Effector CD8-positive, alpha-beta T cell (primary cell): ENCODE results near the gene CLCNKB.

Experiments used
- DNase-seq: peaks from one replicate; lab custom pipeline; 2025; lab: John Stamatoyannopoulos, UW

The CLCNKB gene

GRCh38 chr1:16076031-16076864 lies 32.7 kb downstream of the CLCNKB start:
- no peak for DNase-seq

- DNase-seq = no peak
Observed at GRCh38 chr1:16076865-16077238, 33.3 kb downstream of the CLCNKB start.

GRCh38 chr1:16077406-16078245 lies 34.0 kb downstream of the CLCNKB start:
- DNase-seq = no peak

GRCh38 chr1:16078925-16079656 lies 35.5 kb downstream of the CLCNKB start:
- DNase-seq = peak; percentile 46

- no peak for DNase-seq
Observed at GRCh38 chr1:16080422-16081150, 37.0 kb downstream of the CLCNKB start.

GRCh38 chr1:16081636-16082035 lies 38.1 kb downstream of the CLCNKB start:
- DNase-seq = no peak

DNA sequence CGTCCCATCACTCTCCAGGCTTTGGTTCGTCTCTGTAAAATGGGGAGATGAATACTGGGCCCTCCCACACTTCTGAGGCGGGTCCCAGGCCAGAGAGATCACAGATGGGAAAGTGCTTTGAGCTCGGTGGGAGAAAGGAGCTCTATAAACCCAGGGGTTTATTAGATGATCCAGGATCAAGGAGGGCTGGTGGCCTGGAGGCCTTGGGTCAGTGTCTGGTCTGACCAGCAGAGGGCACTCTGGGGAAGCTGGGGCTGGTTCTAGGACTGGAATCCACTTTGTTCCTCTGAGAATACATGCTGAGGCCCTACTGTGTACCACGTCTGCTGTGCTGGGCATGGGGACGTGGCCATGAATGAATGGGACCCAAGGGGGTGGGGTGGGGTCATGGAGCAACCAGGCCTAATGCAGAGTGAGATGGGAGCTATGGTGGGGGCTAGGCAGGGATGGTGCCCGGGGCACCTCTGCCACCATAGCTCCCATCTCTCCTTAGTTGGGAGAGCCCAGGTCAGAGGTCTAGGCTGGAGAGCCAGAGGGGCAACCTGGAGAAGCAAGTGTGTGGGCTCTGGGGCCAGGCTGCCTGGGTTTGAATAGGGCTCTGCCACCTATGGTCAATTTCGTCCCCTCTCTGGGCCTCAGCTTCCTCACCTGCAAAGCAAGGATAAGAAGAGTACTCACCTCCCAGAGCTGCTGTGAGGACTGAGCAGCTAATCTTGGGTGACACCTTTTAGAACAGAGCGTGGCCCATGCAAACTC lies 38.9 kb downstream of the CLCNKB start:
- DNase-seq = peak; percentile 24

DNA sequence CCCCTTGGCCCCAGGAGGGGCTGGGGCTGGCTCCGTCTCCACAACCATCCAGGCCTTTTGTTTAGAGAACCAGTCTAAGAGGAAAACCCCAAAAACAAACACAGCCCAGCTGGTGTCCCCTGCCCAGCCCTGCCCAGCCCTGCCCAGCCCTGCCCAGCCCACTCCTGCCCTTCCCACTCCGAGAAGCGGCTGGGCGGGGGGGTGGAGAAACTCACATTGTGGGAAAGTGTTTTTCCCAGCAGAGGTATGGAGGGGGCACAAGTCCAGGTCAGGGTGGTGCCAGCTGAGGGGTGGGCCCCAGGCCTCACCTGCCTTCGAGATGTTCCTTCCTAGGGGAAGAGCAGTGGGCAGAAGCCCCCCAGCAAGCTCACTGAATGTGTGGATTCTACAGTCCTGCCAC lies 39.9 kb downstream of the CLCNKB start:
- DNase-seq = no peak

GRCh38 chr1:16085522-16085921 lies 41.9 kb downstream of the CLCNKB start:
- no peak for DNase-seq

DNA sequence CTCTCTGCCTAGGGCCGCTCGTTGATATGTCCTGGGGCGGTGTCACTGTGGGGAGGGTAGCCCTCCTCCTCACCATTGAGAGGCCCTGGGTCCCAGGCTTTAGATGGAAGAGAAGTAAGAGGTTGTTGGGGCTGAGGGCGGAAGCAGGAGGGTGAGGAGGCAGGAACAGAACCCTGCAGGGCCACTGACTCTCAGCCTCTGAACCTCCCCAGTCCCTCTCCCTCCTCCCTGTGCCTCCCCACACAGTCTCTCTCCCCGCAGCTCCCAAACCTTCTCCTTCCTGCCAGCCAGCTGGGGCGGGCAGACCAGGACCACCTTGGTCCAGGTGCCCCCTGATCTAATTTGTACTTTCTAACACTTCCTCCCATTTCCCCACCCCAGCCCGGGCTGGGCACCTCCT lies 44.2 kb downstream of the CLCNKB start:
- no peak for DNase-seq

GRCh38 chr1:16088351-16088911 lies 44.8 kb downstream of the CLCNKB start:
- no peak for DNase-seq

GRCh38 chr1:16088996-16089395 lies 45.4 kb downstream of the CLCNKB start:
- no peak for DNase-seq

- no peak for DNase-seq
Observed at GRCh38 chr1:16090076-16090826, 46.7 kb downstream of the CLCNKB start.

- no peak for DNase-seq
Observed at GRCh38 chr1:16091296-16091695, 47.7 kb downstream of the CLCNKB start.

GRCh38 chr1:16092097-16092922 lies 48.7 kb downstream of the CLCNKB start:
- no peak for DNase-seq

DNA sequence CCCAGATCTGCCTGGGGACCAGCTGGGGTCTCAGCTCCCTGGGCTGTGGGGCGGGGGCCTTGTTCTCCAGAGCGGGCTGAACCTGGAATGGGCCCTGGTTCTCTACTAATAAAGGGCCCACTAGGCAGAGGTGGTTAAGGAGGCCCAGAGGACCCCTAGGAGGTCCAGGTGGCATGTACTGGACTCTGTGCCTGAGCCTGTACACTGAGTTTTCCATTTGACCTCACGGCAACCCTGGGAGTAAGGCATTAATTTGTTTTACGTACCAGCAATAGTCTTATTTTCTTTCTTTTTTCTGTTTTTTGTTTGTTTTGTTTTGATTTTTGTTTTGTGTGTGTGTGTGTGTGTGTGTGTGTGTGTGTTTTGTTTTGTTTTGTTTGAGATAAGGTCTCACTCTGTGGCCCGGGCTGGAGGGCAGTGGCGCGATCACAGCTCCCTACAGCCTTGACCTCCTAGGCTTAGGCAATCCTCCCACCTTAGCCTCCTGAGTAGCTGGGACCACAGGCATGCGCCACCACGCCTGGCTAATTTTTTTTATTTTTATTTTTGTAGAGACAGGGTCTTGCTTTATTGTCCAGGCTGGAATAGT lies 49.4 kb downstream of the CLCNKB start:
- no peak for DNase-seq

GRCh38 chr1:16093611-16094010 lies 50.0 kb downstream of the CLCNKB start:
- no peak for DNase-seq

DNA sequence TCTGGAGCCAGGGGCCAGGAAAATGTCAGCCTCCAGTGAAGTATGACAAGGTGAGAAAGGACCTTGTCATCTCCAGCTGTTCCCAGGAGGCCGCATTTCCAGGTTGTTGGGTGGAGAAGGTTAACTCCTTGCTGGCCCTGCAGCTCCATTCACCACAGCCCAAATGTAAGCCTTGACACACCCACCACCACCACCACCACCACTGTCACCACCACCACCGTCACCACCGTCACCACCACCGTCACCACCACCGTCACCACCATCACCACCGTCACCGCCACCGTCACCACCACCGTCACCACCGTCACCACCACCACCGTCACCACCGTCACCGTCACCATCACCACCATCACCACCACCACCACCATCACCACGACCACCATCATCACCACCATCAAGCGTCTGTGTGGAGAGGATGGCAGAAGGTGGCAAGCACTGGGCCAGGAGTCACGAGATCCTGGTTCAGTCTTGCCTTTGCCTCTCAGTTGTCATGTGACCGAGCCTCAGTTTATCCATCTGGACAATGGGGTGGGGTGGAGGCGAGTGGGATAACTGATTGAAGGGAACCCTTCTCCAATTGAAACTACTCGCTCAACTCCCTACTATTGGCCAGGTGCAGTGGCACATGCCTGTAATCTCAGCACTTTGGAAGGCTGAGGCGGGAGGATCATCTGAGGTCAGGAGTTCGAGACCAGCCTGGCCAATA lies 51.0 kb downstream of the CLCNKB start:
- DNase-seq = no peak
